CD4-positive, alpha-beta T cell (primary cell): Measurements from ENCODE around the gene CDC42BPG. TPM values are rescaled to one million over a fixed set of nuclear protein-coding genes. Genes with fewer than 3 reads are reported as not detected.

ENCODE experiments used
- ATAC-seq: fragments of 200-7000 bp; cut with Tn5 transposase; one replicate; pipeline ENCODE4 v1.10.0; 2022; ENCODE audit warnings: mild to moderate bottlenecking; ENCODE audit not compliant: poor library complexity
- CTCF ChIA-PET: fragments of 350-600 bp; sonication (Branson Sonifier 250); formaldehyde crosslinking; loops from one replicate; lab custom pipeline; 2021; ENCODE audit warnings: antibody characterized with exemption, inconsistent platforms; lab: Charles Lee
- POLR2A ChIA-PET: fragments of 350-600 bp; sonication (Branson Sonifier 250); formaldehyde crosslinking; loops from one replicate; lab custom pipeline; 2021; ENCODE audit warnings: antibody characterized with exemption, inconsistent platforms; lab: Charles Lee
- DNase-seq, 14 experiments: peaks; one replicate each; pipeline ENCODE4 v3.0.0-alpha.2; 2013 to 2020; ENCODE audit warnings: mixed read lengths in 2 of 14
- H3K27ac ChIP-seq, 2 donors: one replicate each; pipeline versions ENCODE4 v1.5.1 to v1.7.0; 2013; ENCODE audit warnings: low read length in 2 of 2, low read depth in 1 of 2, mild to moderate bottlenecking in 1 of 2
- H3K27me3 ChIP-seq, 2 experiments: 1 replicate in 1 of 2; 2 replicates in 1 of 2; pipeline versions ENCODE4 v1.6.1 to v1.7.0; 2013; ENCODE audit warnings: low read length in 2 of 2, control low read depth in 1 of 2, mild to moderate bottlenecking in 1 of 2, moderate library complexity in 1 of 2; ENCODE audit not compliant: insufficient read depth in 2 of 2, control insufficient read depth in 1 of 2
- H3K36me3 ChIP-seq: one replicate; pipeline ENCODE4 v1.6.1; 2013; ENCODE audit warnings: low read length, control low read depth; ENCODE audit not compliant: insufficient read depth
- H3K4me1 ChIP-seq: one replicate; pipeline ENCODE4 v1.6.1; 2013; ENCODE audit warnings: low read length, control low read depth; ENCODE audit not compliant: insufficient read depth
- H3K4me3 ChIP-seq: one replicate; pipeline ENCODE4 v1.5.1; 2013; ENCODE audit warnings: mild to moderate bottlenecking, low read length, moderate library complexity
- H3K9me3 ChIP-seq, 2 experiments: 1 replicate in 1 of 2; 2 replicates in 1 of 2; pipeline versions ENCODE4 v1.6.1 to v1.7.0; 2013; ENCODE audit warnings: low read length in 2 of 2, mild to moderate bottlenecking in 2 of 2, control low read depth in 1 of 2, moderate library complexity in 1 of 2; ENCODE audit not compliant: control insufficient read depth in 1 of 2, insufficient read depth in 1 of 2
- H3K27ac Mint-ChIP-seq: one replicate; pipeline ENCODE4 v1.8.0; 2020; ENCODE audit warnings: mixed read lengths
- H3K27me3 Mint-ChIP-seq: one replicate; pipeline ENCODE4 v1.8.0; 2021; ENCODE audit warnings: mixed read lengths
- H3K36me3 Mint-ChIP-seq: one replicate; pipeline ENCODE4 v1.8.0; 2021; ENCODE audit warnings: low read depth, mixed read lengths
- H3K4me1 Mint-ChIP-seq: one replicate; pipeline ENCODE4 v1.8.0; 2021; ENCODE audit warnings: low read depth, mixed read lengths
- H3K4me3 Mint-ChIP-seq: one replicate; pipeline ENCODE4 v1.8.0; 2020; ENCODE audit warnings: mild to moderate bottlenecking, mixed read lengths
- H3K9me3 Mint-ChIP-seq: one replicate; pipeline ENCODE4 v1.8.0; 2020; ENCODE audit warnings: mixed read lengths
- CTCF ChIP-seq: fragments of 200-600 bp; IDR thresholded peaks from one replicate; pipeline ENCODE4 v1.8.0; 2022; ENCODE audit warnings: antibody characterized with exemption, mild to moderate bottlenecking
- intact Hi-C, 2 experiments: fragments of 100-400 bp; cut with DNase I in 1 of 2; cut with micrococcal nuclease in 1 of 2; formaldehyde crosslinking; loops; one replicate each; pipeline versions ENCODE4 v1.15.1 to v1.9.0; 2023 to 2025; cut with DNase I, micrococcal nuclease
- total RNA-seq, 174 experiments: library from RNA in 2 of 174; stranded (reverse) in 2 of 174; gene quantifications; one replicate each; pipeline ENCODE4 v1.2.3 and lab custom pipeline; 2021 to 2026

CDC42BPG gene
- total RNA-seq, 2 experiments from 2014 or later, result 6.9 to 9.7 TPM

DNA sequence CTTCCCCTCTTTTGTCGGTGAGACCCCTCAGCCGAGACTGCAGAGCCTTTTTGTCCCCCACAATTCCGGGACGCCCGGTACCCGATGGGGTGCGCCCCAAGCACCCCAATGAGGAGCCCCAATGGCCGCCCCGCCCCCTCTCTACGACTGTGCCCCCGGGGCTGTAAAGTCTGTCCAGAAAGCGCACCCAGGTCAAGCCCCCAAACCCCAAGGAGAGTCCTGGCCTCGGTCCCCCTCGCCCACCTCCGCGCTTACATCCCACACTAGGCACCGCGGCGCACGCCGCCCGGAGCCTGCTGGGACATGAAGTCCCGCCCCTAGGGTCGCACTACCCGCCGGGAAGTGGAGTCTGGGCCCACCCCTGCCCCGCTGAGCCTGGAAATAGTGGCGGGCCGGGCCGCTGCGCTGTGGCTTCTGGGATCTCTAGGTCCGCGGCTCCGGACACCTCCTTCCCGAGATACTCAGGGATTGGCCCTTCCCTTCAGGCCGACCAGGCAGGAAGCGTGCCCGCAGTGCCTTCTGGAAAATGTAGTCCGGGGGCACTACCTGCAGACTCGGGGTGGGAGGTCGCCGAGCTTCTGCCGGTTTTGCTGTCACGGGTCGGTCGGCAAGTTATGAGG lies 34.1 kb downstream of the CDC42BPG start, which contains the start of gene MEN1:
Gene MEN1, minus strand, starts transcription at position 281 of the 620 bp plus-strand sequence. CDS start 442 bp downstream, outside the sequence.
- POLR2A ChIA-PET, result interaction anchor here (0.6 to 4.5 kb wide), 29 partner anchors 8 to 687 kb away, joined by 3 to 90 read pairs (median 4); partner anchors contain the start of genes CDC42BPG, FAU, MALAT1 and MAP4K2
- no peaks in the 10 kb centered on the region for H3K9me3 ChIP-seq
- H3K4me1 Mint-ChIP-seq, result peaks cover 32% of the 10 kb centered on the region
- peaks cover 37% of the 10 kb centered on the region for H3K36me3 Mint-ChIP-seq
- peak within 1 kb of the TSS; percentile 83 to 88 for H3K27ac ChIP-seq
- peak; percentile 45 to 85 (median 69) for DNase-seq
- H3K9me3 Mint-ChIP-seq, result no peaks in the 10 kb centered on the region
- CTCF ChIA-PET, result interaction anchor here (1.1 to 1.4 kb wide), 3 partner anchors 34 to 122 kb away, joined by 3 to 10 read pairs (median 3); partner anchors contain the start of gene CDC42BPG
- H3K27ac Mint-ChIP-seq, result peak within 1 kb of the TSS; percentile 85
- intact Hi-C loops, result loop anchor here (2.0 to 5.0 kb wide), 2 partner anchors 32 to 123 kb away; partner anchors contain the start of gene SF1 (in 1 of the 2)
- peak within 1 kb of the TSS; percentile 87 for H3K4me3 ChIP-seq
- peak; percentile 83 for ATAC-seq
- no peak for TF ChIP-seq CTCF
- peaks cover 17% of the 10 kb centered on the region for H3K4me1 ChIP-seq
- H3K27me3 ChIP-seq, result no peaks in the 10 kb centered on the region
- peaks cover 22% of the 10 kb centered on the region for H3K36me3 ChIP-seq
- H3K4me3 Mint-ChIP-seq, result peak within 1 kb of the TSS; percentile 99
- no peaks in the 10 kb centered on the region for H3K27me3 Mint-ChIP-seq

GRCh38 chr11:64809781-64810241 lies 34.6 kb downstream of the CDC42BPG start:
- intact Hi-C loops, result loop anchor here (2.0 to 5.0 kb wide), 3 partner anchors 31 to 123 kb away; partner anchors contain the start of genes CDC42BPG (in 1 of the 2) and SF1 (in 1 of the 2)
- peak; percentile 4 for ATAC-seq
- TF ChIP-seq CTCF, result no peak

GRCh38 chr11:64805481-64805880 lies 39.0 kb downstream of the CDC42BPG start:
- ATAC-seq, result no peak
- POLR2A ChIA-PET, result interaction anchor here (1.6 kb wide), 1 partner anchor 27 kb away, joined by 6 read pairs; the partner anchor contains the start of gene SF1
- Histone ChIP-seq H3K4me1 (peaks cover 46% of the 10 kb centered on the region), H3K9me3 (no peaks in the 10 kb centered on the region), H3K36me3 (peaks cover 39% of the 10 kb centered on the region), H3K27ac (no peak overlapping the region), H3K4me3 (no peak overlapping the region), H3K27me3 (no peaks in the 10 kb centered on the region)
- intact Hi-C loops, result loop anchor here in 1 of 2 experiments (5.0 kb wide), 1 partner anchor 37 kb away; the partner anchor contains the start of gene CDC42BPG
- DNase-seq, result peak in 1 of 14 experiments; percentile 23
- Mint-ChIP-seq H3K4me3 (peak overlapping the region; percentile 51), H3K27me3 (no peaks in the 10 kb centered on the region), H3K27ac (no peak overlapping the region), H3K9me3 (no peaks in the 10 kb centered on the region), H3K36me3 (peaks cover 53% of the 10 kb centered on the region), H3K4me1 (peaks cover 42% of the 10 kb centered on the region)
- CTCF ChIA-PET, result no interaction called here
- no peak for TF ChIP-seq CTCF

More at GRCh38 chr11:64809781-64810241, 34.6 kb downstream of the CDC42BPG start:
- peak overlapping the region; percentile 87 for H3K4me3 ChIP-seq
- peaks cover 39% of the 10 kb centered on the region for H3K36me3 Mint-ChIP-seq
- H3K4me1 ChIP-seq, result peaks cover 17% of the 10 kb centered on the region
- H3K36me3 ChIP-seq, result peaks cover 27% of the 10 kb centered on the region
- H3K4me3 Mint-ChIP-seq, result peak overlapping the region; percentile 99
- no peaks in the 10 kb centered on the region for H3K9me3 ChIP-seq
- DNase-seq, result peak in 3 of 14 experiments; percentile 24 to 55 (median 49)
- H3K27ac ChIP-seq, result peak overlapping the region in 1 of 2 donors; percentile 83
- H3K9me3 Mint-ChIP-seq, result no peaks in the 10 kb centered on the region
- ChIA-PET POLR2A (interaction anchor here (1.2 to 4.5 kb wide), 6 partner anchors 31 to 688 kb away, joined by 5 to 90 read pairs (median 7); partner anchors contain the start of genes FAU, MALAT1, MRPL49 and RASGRP2), CTCF (no interaction called here)
- peaks cover 32% of the 10 kb centered on the region for H3K4me1 Mint-ChIP-seq
- peak overlapping the region; percentile 85 for H3K27ac Mint-ChIP-seq
- no peaks in the 10 kb centered on the region for H3K27me3 Mint-ChIP-seq
- no peaks in the 10 kb centered on the region for H3K27me3 ChIP-seq
